ENCODE results near the gene PAM16.

The PAM16 gene

GRCh38 chr16:4332623-4333307, 18.4 kb downstream of the PAM16 start:
- no peak for DNase-seq

GRCh38 chr16:4332083-4332482, 19.0 kb downstream of the PAM16 start:
- no peak for DNase-seq

GRCh38 chr16:4330277-4330874, 20.7 kb downstream of the PAM16 start:
- peak; percentile 84 for DNase-seq

GRCh38 chr16:4328782-4329775, 22.0 kb downstream of the PAM16 start:
- DNase-seq: no peak

GRCh38 chr16:4328046-4328781, 22.9 kb downstream of the PAM16 start:
- peak; percentile 37 for DNase-seq

- DNase-seq: no peak
Observed at GRCh38 chr16:4327386-4328045, 23.6 kb downstream of the PAM16 start.

- peak; percentile 71 for DNase-seq
Observed at GRCh38 chr16:4325253-4325758, 25.8 kb downstream of the PAM16 start.

GRCh38 chr16:4324492-4325252, 26.4 kb downstream of the PAM16 start:
- DNase-seq: no peak

- no peak for DNase-seq
Observed at GRCh38 chr16:4323845-4324488, 27.2 kb downstream of the PAM16 start.

GRCh38 chr16:4323071-4323844, 27.9 kb downstream of the PAM16 start:
- no peak for DNase-seq

GRCh38 chr16:4322121-4323052, 28.7 kb downstream of the PAM16 start:
- no peak for DNase-seq

- no peak for DNase-seq
Observed at GRCh38 chr16:4321286-4322120, 29.6 kb downstream of the PAM16 start.

GRCh38 chr16:4320571-4321137, 30.5 kb downstream of the PAM16 start:
- no peak for DNase-seq

- no peak for DNase-seq
Observed at GRCh38 chr16:4319454-4320421, 31.4 kb downstream of the PAM16 start.

- no peak for DNase-seq
Observed at GRCh38 chr16:4318967-4319366, 32.2 kb downstream of the PAM16 start.

GRCh38 chr16:4318451-4318910, 32.6 kb downstream of the PAM16 start:
- no peak for DNase-seq
